Transverse colon (tissue), 4 donors: ENCODE data around the gene CGNL1. TPM values are rescaled to one million over a fixed set of nuclear protein-coding genes. Genes with fewer than 3 reads are reported as not detected.

Source experiments
- DNase-seq: peaks from one replicate; pipeline ENCODE4 v3.0.0-alpha.2; 2019
- H3K27ac ChIP-seq, 4 donors: fragments of 200-600 bp; sonication (generic); 2 replicates each; pipeline ENCODE4 v1.5.1; 2016 to 2018; ENCODE audit warnings: inconsistent platforms in 4 of 4
- H3K27me3 ChIP-seq: fragments of 200-600 bp; sonication (generic); 2 replicates; pipeline ENCODE4 v1.5.1; 2017; ENCODE audit warnings: inconsistent platforms
- H3K36me3 ChIP-seq, 4 donors: fragments of 200-600 bp; sonication (generic); 2 replicates each; pipeline ENCODE4 v1.5.1; 2017 to 2019; ENCODE audit warnings: inconsistent platforms in 4 of 4
- H3K4me1 ChIP-seq, 4 donors: fragments of 200-600 bp; sonication (generic); 2 replicates each; pipeline ENCODE4 v1.5.1; 2017 to 2020; ENCODE audit warnings: inconsistent platforms in 4 of 4
- H3K4me3 ChIP-seq, 4 donors: fragments of 200-600 bp; sonication (generic); 1 replicate in 1 of 4; 2 replicates in 3 of 4; pipeline versions ENCODE4 v1.5.1 to v1.6.1; 2017 to 2019; ENCODE audit warnings: inconsistent platforms in 4 of 4
- H3K9me3 ChIP-seq, 2 donors: fragments of 200-600 bp; sonication (generic); 2 replicates each; pipeline ENCODE4 v1.5.1; 2017 to 2019; ENCODE audit warnings: inconsistent platforms in 2 of 2
- CTCF ChIP-seq, 5 experiments: fragments of 200-600 bp in 3 of 5; fragments of 450-650 bp in 2 of 5; sonication (generic) in 3 of 5; IDR thresholded peaks; 1 replicate in 2 of 5; 2 replicates in 3 of 5; pipeline ENCODE4 v1.5.1; 2016 to 2017; ENCODE audit warnings: antibody characterized with exemption in 5 of 5, inconsistent platforms in 3 of 5, mild to moderate bottlenecking in 2 of 5, moderate library complexity in 1 of 5
- EP300 ChIP-seq: sonication (generic); formaldehyde crosslinking; IDR thresholded peaks from one replicate; pipeline ENCODE4 v1.6.1; 2017; ENCODE audit warnings: antibody characterized with exemption, low read depth
- POLR2A ChIP-seq: fragments of 450-650 bp; IDR thresholded peaks from one replicate; pipeline ENCODE4 v1.6.1; 2016; ENCODE audit warnings: antibody characterized with exemption, mild to moderate bottlenecking, moderate library complexity
- POLR2AphosphoS5 ChIP-seq, 3 donors: sonication (generic); formaldehyde crosslinking; IDR thresholded peaks; one replicate each; pipeline ENCODE4 v1.6.1; 2016; ENCODE audit warnings: antibody characterized with exemption in 3 of 3
- WGBS, 2 donors: methylation state at CpG; one replicate each; pipeline ENCODE4 v1.1.5; 2018; ENCODE audit warnings: low coverage in 1 of 2; 5-methylcytosine and 5-hydroxymethylcytosine counted together
- in situ Hi-C, 4 donors: fragments of 200-750 bp; cut with MboI; loops; one replicate each; pipeline versions ENCODE4 v1.15.0 to v1.15.1; 2017; ENCODE audit warnings: low sequenced_read_pairs in 3 of 4, low pct_ligation_motif_present in 1 of 4, low pct_unique_long_range_greater_than_20kb in 1 of 4
- intact Hi-C: fragments of 100-400 bp; cut with DNase I; formaldehyde crosslinking; loops from one replicate; pipeline ENCODE4 v1.15.1; 2023; ENCODE audit warnings: low total_unique reads
- total RNA-seq, 4 donors: library from RNA; depleted of rRNA; stranded (reverse); fragments of >200 nt; gene quantifications; one replicate each; pipeline ENCODE4 v1.1.0, GENCODE V29; 2016

CGNL1 gene
- total RNA-seq, 4 donors from 2014 or later, result 1.1 to 2.2 (median 1.8) TPM

- Histone ChIP-seq H3K27ac (peak overlapping the region; percentile 10 to 52 (median 42)), H3K27me3 (no peaks in the 10 kb centered on the region), H3K9me3 (peaks cover 8 to 14% of the 10 kb centered on the region in 2 donors), H3K4me1 (peaks cover 7 to 45% (median 19%) of the 10 kb centered on the region in 4 donors), H3K36me3 (no peaks in the 10 kb centered on the region), H3K4me3 (no peak overlapping the region)
- peak; percentile 60 for DNase-seq
- in situ Hi-C loops, result no loop called here
- intact Hi-C loops, result no loop called here
- TF ChIP-seq POLR2AphosphoS5 (IDR thresholded peaks at IDR 0.05), result no peak
- peak in 2 of 5 experiments; percentile 20 to 37 for TF ChIP-seq CTCF (IDR thresholded peaks at IDR 0.05)
- 52 to 60% methylated on average over 1 to 5 of the region's 5 CpGs for WGBS, 2 donors
Observed at GRCh38 chr15:57580866-57581265, 204.6 kb downstream of the CGNL1 start.

- H3K27me3 ChIP-seq, result no peaks in the 10 kb centered on the region
- peaks cover 8 to 14% of the 10 kb centered on the region in 2 donors for H3K9me3 ChIP-seq
- in situ Hi-C loops, result no loop called here
- H3K4me1 ChIP-seq, result peaks cover 7 to 45% (median 19%) of the 10 kb centered on the region in 4 donors
- 20 to 34% methylated on average over 1 of the region's 1 CpG for WGBS, 2 donors
- H3K4me3 ChIP-seq, result no peak overlapping the region
- H3K27ac ChIP-seq, result peak overlapping the region in 1 of 4 donors; percentile 51
- no peaks in the 10 kb centered on the region for H3K36me3 ChIP-seq
- DNase-seq, result no peak
- intact Hi-C loops, result no loop called here
- TF ChIP-seq POLR2AphosphoS5 (IDR thresholded peaks at IDR 0.05) (peak in 1 of 3 donors; percentile 30), POLR2A (no peak)
Observed at GRCh38 chr15:57582090-57582489, 205.8 kb downstream of the CGNL1 start.

GRCh38 chr15:57583282-57583681 lies 207.0 kb downstream of the CGNL1 start:
- Histone ChIP-seq H3K9me3 (peaks cover 8 to 14% of the 10 kb centered on the region in 2 donors), H3K36me3 (no peaks in the 10 kb centered on the region), H3K27me3 (no peaks in the 10 kb centered on the region), H3K4me1 (peaks cover 0 to 35% (median 19%) of the 10 kb centered on the region in 4 donors), H3K4me3 (no peak overlapping the region), H3K27ac (no peak overlapping the region)
- TF ChIP-seq POLR2AphosphoS5 (IDR thresholded peaks at IDR 0.05) (no peak), EP300 (no peak), CTCF (IDR thresholded peaks at IDR 0.05) (no peak), POLR2A (no peak)
- no peak for DNase-seq
- in situ Hi-C loops, result no loop called here
- 75 to 88% methylated on average over 1 to 2 of the region's 2 CpGs for WGBS, 2 donors
- intact Hi-C loops, result no loop called here

GRCh38 chr15:57583720-57584119 lies 207.4 kb downstream of the CGNL1 start:
- Histone ChIP-seq H3K27ac (no peak overlapping the region), H3K4me1 (peaks cover 0 to 34% (median 16%) of the 10 kb centered on the region in 4 donors), H3K27me3 (no peaks in the 10 kb centered on the region), H3K9me3 (peaks cover 8 to 14% of the 10 kb centered on the region in 2 donors), H3K4me3 (no peak overlapping the region), H3K36me3 (no peaks in the 10 kb centered on the region)
- DNase-seq, result no peak
- TF ChIP-seq POLR2AphosphoS5 (IDR thresholded peaks at IDR 0.05) (no peak), CTCF (IDR thresholded peaks at IDR 0.05) (no peak), EP300 (no peak), POLR2A (no peak)
- intact Hi-C loops (no loop called here), in situ Hi-C loops (no loop called here)
- 90% methylated on average over 3 of the region's 3 CpGs; no CpG with 5 or more reads in 1 of the 2 donors for WGBS, 2 donors
